Transverse colon (tissue), 4 donors: ENCODE results near the gene KIAA0753. TPM values are rescaled to one million over a fixed set of nuclear protein-coding genes. Genes with fewer than 3 reads are reported as not detected.

Experiments
- DNase-seq: peaks from one replicate; pipeline ENCODE4 v3.0.0-alpha.2; 2019
- H3K27ac ChIP-seq, 4 donors: fragments of 200-600 bp; sonication (generic); 2 replicates each; pipeline ENCODE4 v1.5.1; 2016 to 2018; ENCODE audit warnings: inconsistent platforms in 4 of 4
- H3K27me3 ChIP-seq: fragments of 200-600 bp; sonication (generic); 2 replicates; pipeline ENCODE4 v1.5.1; 2017; ENCODE audit warnings: inconsistent platforms
- H3K36me3 ChIP-seq, 4 donors: fragments of 200-600 bp; sonication (generic); 2 replicates each; pipeline ENCODE4 v1.5.1; 2017 to 2019; ENCODE audit warnings: inconsistent platforms in 4 of 4
- H3K4me1 ChIP-seq, 4 donors: fragments of 200-600 bp; sonication (generic); 2 replicates each; pipeline ENCODE4 v1.5.1; 2017 to 2020; ENCODE audit warnings: inconsistent platforms in 4 of 4
- H3K4me3 ChIP-seq, 4 donors: fragments of 200-600 bp; sonication (generic); 1 replicate in 1 of 4; 2 replicates in 3 of 4; pipeline versions ENCODE4 v1.5.1 to v1.6.1; 2017 to 2019; ENCODE audit warnings: inconsistent platforms in 4 of 4
- H3K9me3 ChIP-seq, 2 donors: fragments of 200-600 bp; sonication (generic); 2 replicates each; pipeline ENCODE4 v1.5.1; 2017 to 2019; ENCODE audit warnings: inconsistent platforms in 2 of 2
- CTCF ChIP-seq, 5 experiments: fragments of 200-600 bp in 3 of 5; fragments of 450-650 bp in 2 of 5; sonication (generic) in 3 of 5; IDR thresholded peaks; 1 replicate in 2 of 5; 2 replicates in 3 of 5; pipeline ENCODE4 v1.5.1; 2016 to 2017; ENCODE audit warnings: antibody characterized with exemption in 5 of 5, inconsistent platforms in 3 of 5, mild to moderate bottlenecking in 2 of 5, moderate library complexity in 1 of 5
- EP300 ChIP-seq: sonication (generic); formaldehyde crosslinking; IDR thresholded peaks from one replicate; pipeline ENCODE4 v1.6.1; 2017; ENCODE audit warnings: antibody characterized with exemption, low read depth
- POLR2A ChIP-seq: fragments of 450-650 bp; IDR thresholded peaks from one replicate; pipeline ENCODE4 v1.6.1; 2016; ENCODE audit warnings: antibody characterized with exemption, mild to moderate bottlenecking, moderate library complexity
- POLR2AphosphoS5 ChIP-seq, 3 donors: sonication (generic); formaldehyde crosslinking; IDR thresholded peaks; one replicate each; pipeline ENCODE4 v1.6.1; 2016; ENCODE audit warnings: antibody characterized with exemption in 3 of 3
- WGBS, 2 donors: methylation state at CpG; one replicate each; pipeline ENCODE4 v1.1.5; 2018; ENCODE audit warnings: low coverage in 1 of 2; 5-methylcytosine and 5-hydroxymethylcytosine counted together
- in situ Hi-C, 4 donors: fragments of 200-750 bp; cut with MboI; loops; one replicate each; pipeline versions ENCODE4 v1.15.0 to v1.15.1; 2017; ENCODE audit warnings: low sequenced_read_pairs in 3 of 4, low pct_ligation_motif_present in 1 of 4, low pct_unique_long_range_greater_than_20kb in 1 of 4
- intact Hi-C: fragments of 100-400 bp; cut with DNase I; formaldehyde crosslinking; loops from one replicate; pipeline ENCODE4 v1.15.1; 2023; ENCODE audit warnings: low total_unique reads
- total RNA-seq, 4 donors: library from RNA; depleted of rRNA; stranded (reverse); fragments of >200 nt; gene quantifications; one replicate each; pipeline ENCODE4 v1.1.0, GENCODE V29; 2016

The KIAA0753 gene
- total RNA-seq, 4 donors from 2014 or later: 9.8 to 41.1 (median 16.9) TPM

- no peak for DNase-seq
- Histone ChIP-seq H3K36me3 (no peaks in the 10 kb centered on the region), H3K9me3 (no peaks in the 10 kb centered on the region), H3K4me3 (no peak overlapping the region), H3K4me1 (no peaks in the 10 kb centered on the region), H3K27ac (no peak overlapping the region), H3K27me3 (no peaks in the 10 kb centered on the region)
- in situ Hi-C loops: no loop called here
- WGBS, 2 donors: 88 to 92% methylated on average over 5 to 12 of the region's 12 CpGs
- intact Hi-C loops: loop anchor here (10.0 kb wide), 1 partner anchor 93 kb away; no protein-coding TSS in a partner anchor
- TF ChIP-seq EP300 (no peak), POLR2AphosphoS5 (IDR thresholded peaks at IDR 0.05) (no peak), CTCF (IDR thresholded peaks at IDR 0.05) (no peak)
These were observed 72.2 kb downstream of the KIAA0753 start for GRCh38 chr17:6568184-6568758.

GRCh38 chr17:6567528-6568183 is 72.9 kb downstream of the KIAA0753 start:
- no peak overlapping the region for H3K4me3 ChIP-seq
- no peaks in the 10 kb centered on the region for H3K9me3 ChIP-seq
- H3K27me3 ChIP-seq: no peaks in the 10 kb centered on the region
- intact Hi-C loops (loop anchor here (10.0 kb wide), 1 partner anchor 93 kb away; no protein-coding TSS in a partner anchor), in situ Hi-C loops (no loop called here)
- TF ChIP-seq POLR2AphosphoS5 (IDR thresholded peaks at IDR 0.05): no peak
- TF ChIP-seq CTCF (IDR thresholded peaks at IDR 0.05): no peak
- no peak for TF ChIP-seq EP300
- no peak for TF ChIP-seq POLR2A
- DNase-seq: no peak
- H3K4me1 ChIP-seq: no peaks in the 10 kb centered on the region
- H3K36me3 ChIP-seq: no peaks in the 10 kb centered on the region
- H3K27ac ChIP-seq: no peak overlapping the region
- WGBS, 2 donors: 67 to 68% methylated on average over 6 to 15 of the region's 15 CpGs

GRCh38 chr17:6561446-6561845 is 79.1 kb downstream of the KIAA0753 start:
- H3K4me3 ChIP-seq: no peak overlapping the region
- no peaks in the 10 kb centered on the region for H3K27me3 ChIP-seq
- in situ Hi-C loops: no loop called here
- no peak for DNase-seq
- intact Hi-C loops: loop anchor here (10.0 kb wide), 1 partner anchor 87 kb away; no protein-coding TSS in a partner anchor
- H3K36me3 ChIP-seq: no peaks in the 10 kb centered on the region
- TF ChIP-seq EP300 (no peak), POLR2A (no peak), POLR2AphosphoS5 (IDR thresholded peaks at IDR 0.05) (no peak), CTCF (IDR thresholded peaks at IDR 0.05) (no peak)
- H3K27ac ChIP-seq: no peak overlapping the region
- H3K4me1 ChIP-seq: peaks cover 0 to 5% (median 4%) of the 10 kb centered on the region in 4 donors
- H3K9me3 ChIP-seq: no peaks in the 10 kb centered on the region

- no peak for TF ChIP-seq CTCF (IDR thresholded peaks at IDR 0.05)
- TF ChIP-seq POLR2AphosphoS5 (IDR thresholded peaks at IDR 0.05): no peak
- no peak for TF ChIP-seq POLR2A
- no peak for TF ChIP-seq EP300
- peaks cover 0 to 11% (median 9%) of the 10 kb centered on the region in 4 donors for H3K4me1 ChIP-seq
- H3K27me3 ChIP-seq: peaks cover 7% of the 10 kb centered on the region
- no peak for DNase-seq
- H3K36me3 ChIP-seq: no peaks in the 10 kb centered on the region
- in situ Hi-C loops: no loop called here
- no peak overlapping the region for H3K27ac ChIP-seq
- no peak overlapping the region for H3K4me3 ChIP-seq
- 82 to 94% methylated on average over 3 of the region's 3 CpGs for WGBS, 2 donors
- intact Hi-C loops: loop anchor here (10.0 kb wide), 1 partner anchor 86 kb away; no protein-coding TSS in a partner anchor
- no peaks in the 10 kb centered on the region for H3K9me3 ChIP-seq
These were observed 80.0 kb downstream of the KIAA0753 start for GRCh38 chr17:6560496-6560895.
